PC-3 (cell line): ENCODE measurements around the gene INF2. TPM values are rescaled to one million over a fixed set of nuclear protein-coding genes. Genes with fewer than 3 reads are reported as not detected.

Experiments
- ATAC-seq: fragments of 200-7000 bp; cut with Tn5 transposase; 2 replicates; pipeline ENCODE4 v1.9.1; 2020; ENCODE audit warnings: mild to moderate bottlenecking, moderate library complexity
- BruUV-seq: library from RNA; stranded (reverse); fragments of 400-500 nt; replicated peaks from 2 replicates; lab custom pipeline; 2021; lab: Mats Ljungman, UMichigan
- CTCF ChIA-PET: fragments of 300-600 bp; sonication (Branson Sonifier 250); formaldehyde crosslinking; loops from one replicate; lab custom pipeline; 2022; ENCODE audit warnings: antibody characterized with exemption; lab: Charles Lee
- POLR2A ChIA-PET: fragments of 300-600 bp; sonication (Branson Sonifier 250); formaldehyde crosslinking; loops from one replicate; lab custom pipeline; 2022; ENCODE audit warnings: antibody characterized with exemption; ENCODE audit not compliant: unreplicated experiment; lab: Charles Lee
- DNase-seq: peaks from one replicate; pipeline ENCODE4 v3.0.0-alpha.2; 2015
- H2AFZ ChIP-seq: fragments of 300-600 bp; sonication (generic); 2 replicates; pipeline ENCODE4 v1.6.0; 2016; ENCODE audit warnings: antibody characterized with exemption, low read length
- H3F3A ChIP-seq: fragments of 300-600 bp; sonication (generic); one replicate; pipeline ENCODE4 v1.6.0; 2017; ENCODE audit warnings: antibody characterized with exemption, low read length, control low read depth, mild to moderate bottlenecking; ENCODE audit not compliant: unreplicated experiment
- H3K27ac ChIP-seq: fragments of 300-600 bp; sonication (generic); 2 replicates; pipeline ENCODE4 v1.5.1; 2016; ENCODE audit warnings: mild to moderate bottlenecking, low read length
- H3K27me3 ChIP-seq: fragments of 300-600 bp; sonication (generic); 2 replicates; pipeline ENCODE4 v1.6.1; 2016; ENCODE audit warnings: low read length, mixed read lengths
- H3K36me3 ChIP-seq: fragments of 300-600 bp; sonication (generic); 2 replicates; pipeline ENCODE4 v1.6.1; 2016; ENCODE audit warnings: low read depth, mixed run types, low read length, mixed read lengths
- H3K4me1 ChIP-seq: fragments of 300-600 bp; sonication (generic); 2 replicates; pipeline ENCODE4 v1.5.1; 2016; ENCODE audit warnings: low read length; ENCODE audit not compliant: insufficient read depth
- H3K4me2 ChIP-seq: fragments of 300-600 bp; sonication (generic); 2 replicates; pipeline ENCODE4 v1.6.0; 2016; ENCODE audit warnings: low read length
- H3K4me3 ChIP-seq: fragments of 300-600 bp; sonication (generic); 2 replicates; pipeline ENCODE4 v1.5.1; 2016; ENCODE audit warnings: mild to moderate bottlenecking, low read length, mixed read lengths
- H3K79me2 ChIP-seq: fragments of 300-600 bp; sonication (generic); 2 replicates; pipeline ENCODE4 v1.6.1; 2017; ENCODE audit warnings: low read length, mixed read lengths
- H3K9ac ChIP-seq: fragments of 300-600 bp; sonication (generic); 2 replicates; pipeline ENCODE4 v1.6.0; 2016; ENCODE audit warnings: mild to moderate bottlenecking, low read length
- H3K9me2 ChIP-seq: fragments of 300-600 bp; sonication (generic); replicated peaks from 2 replicates; pipeline ENCODE4 v1.6.1; 2016; ENCODE audit warnings: mixed run types, low read length, mixed read lengths
- H3K9me3 ChIP-seq: fragments of 300-600 bp; sonication (generic); 2 replicates; pipeline ENCODE4 v1.6.1; 2016; ENCODE audit warnings: low read length, mixed read lengths
- H4K20me1 ChIP-seq: fragments of 300-600 bp; sonication (generic); 2 replicates; pipeline ENCODE4 v1.6.1; 2016; ENCODE audit warnings: low read length, mixed read lengths
- EZH2 ChIP-seq: fragments of 300-600 bp; sonication (generic); IDR thresholded peaks from one replicate; pipeline ENCODE4 v1.6.1; 2017; ENCODE audit warnings: antibody characterized with exemption, mild to moderate bottlenecking, low read length; ENCODE audit not compliant: unreplicated experiment
- EZH2phosphoT487 ChIP-seq: fragments of 300-600 bp; sonication (generic); IDR thresholded peaks from 2 replicates; pipeline ENCODE4 v1.6.1; 2018; ENCODE audit warnings: mild to moderate bottlenecking, antibody characterized with exemption, low read length, borderline replicate concordance
- intact Hi-C: fragments of 100-400 bp; cut with micrococcal nuclease; formaldehyde crosslinking; loops from 2 replicates; pipeline ENCODE4 v1.9.0; 2023
- total RNA-seq: library from RNA; depleted of rRNA; stranded (reverse); fragments of >200 nt; gene quantifications from 2 replicates; pipeline ENCODE4 v1.2.3, GENCODE V29; 2014
- TF ChIP-seq, protein P1 (sequence below): fragments of 300-600 bp; sonication (generic); conservative IDR thresholded peaks from 2 replicates; pipeline ENCODE4 v1.5.1; 2017; ENCODE audit warnings: antibody characterized with exemption, low read depth, mild to moderate bottlenecking, low read length

INF2 gene
- total RNA-seq, 1 experiment from 2014 or later: 132 TPM

DNA sequence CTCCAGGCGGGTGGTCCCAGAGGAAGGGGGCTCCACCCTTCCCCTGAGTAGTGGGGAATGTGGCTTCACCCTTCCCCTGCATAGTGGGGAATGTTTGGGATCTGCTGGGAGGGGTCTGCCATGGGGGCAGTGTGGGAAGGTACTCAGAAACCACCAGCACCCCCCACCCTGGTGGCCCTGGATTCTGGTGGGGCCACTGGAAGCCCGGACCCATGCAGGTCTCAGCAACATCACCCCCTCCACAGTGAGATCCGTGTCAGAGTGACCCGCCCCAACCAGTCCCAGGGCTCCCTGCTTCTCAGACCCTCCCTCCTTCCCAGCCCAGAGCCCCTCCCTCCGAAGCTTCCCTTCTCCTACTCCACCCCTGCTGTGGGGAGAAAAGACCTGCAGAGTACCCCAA, 30.3 kb upstream of the INF2 start:
- H4K20me1 ChIP-seq: no peaks in the 10 kb centered on the region
- TF ChIP-seq, protein P1, sequence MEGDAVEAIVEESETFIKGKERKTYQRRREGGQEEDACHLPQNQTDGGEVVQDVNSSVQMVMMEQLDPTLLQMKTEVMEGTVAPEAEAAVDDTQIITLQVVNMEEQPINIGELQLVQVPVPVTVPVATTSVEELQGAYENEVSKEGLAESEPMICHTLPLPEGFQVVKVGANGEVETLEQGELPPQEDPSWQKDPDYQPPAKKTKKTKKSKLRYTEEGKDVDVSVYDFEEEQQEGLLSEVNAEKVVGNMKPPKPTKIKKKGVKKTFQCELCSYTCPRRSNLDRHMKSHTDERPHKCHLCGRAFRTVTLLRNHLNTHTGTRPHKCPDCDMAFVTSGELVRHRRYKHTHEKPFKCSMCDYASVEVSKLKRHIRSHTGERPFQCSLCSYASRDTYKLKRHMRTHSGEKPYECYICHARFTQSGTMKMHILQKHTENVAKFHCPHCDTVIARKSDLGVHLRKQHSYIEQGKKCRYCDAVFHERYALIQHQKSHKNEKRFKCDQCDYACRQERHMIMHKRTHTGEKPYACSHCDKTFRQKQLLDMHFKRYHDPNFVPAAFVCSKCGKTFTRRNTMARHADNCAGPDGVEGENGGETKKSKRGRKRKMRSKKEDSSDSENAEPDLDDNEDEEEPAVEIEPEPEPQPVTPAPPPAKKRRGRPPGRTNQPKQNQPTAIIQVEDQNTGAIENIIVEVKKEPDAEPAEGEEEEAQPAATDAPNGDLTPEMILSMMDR: no peak
- no peak for TF ChIP-seq EZH2
- TF ChIP-seq EZH2phosphoT487: no peak
- POLR2A ChIA-PET: no interaction called here
- CTCF ChIA-PET: no interaction called here
- H3K79me2 ChIP-seq: no peaks in the 10 kb centered on the region
- no peak for DNase-seq
- no peak overlapping the region for H3K4me2 ChIP-seq
- no peaks in the 10 kb centered on the region for H3F3A ChIP-seq
- no peak overlapping the region for H2AFZ ChIP-seq
- H3K9me3 ChIP-seq: no peaks in the 10 kb centered on the region
- no TSS peak for BruUV-seq
- no peaks in the 10 kb centered on the region for H3K4me1 ChIP-seq
- no peaks in the 10 kb centered on the region for H3K27me3 ChIP-seq
- H3K27ac ChIP-seq: no peak overlapping the region
- no peaks in the 10 kb centered on the region for H3K9me2 ChIP-seq
- no peak overlapping the region for H3K9ac ChIP-seq
- H3K36me3 ChIP-seq: no peaks in the 10 kb centered on the region
- intact Hi-C loops: no loop called here
- no peak overlapping the region for H3K4me3 ChIP-seq
- ATAC-seq: no peak

DNA sequence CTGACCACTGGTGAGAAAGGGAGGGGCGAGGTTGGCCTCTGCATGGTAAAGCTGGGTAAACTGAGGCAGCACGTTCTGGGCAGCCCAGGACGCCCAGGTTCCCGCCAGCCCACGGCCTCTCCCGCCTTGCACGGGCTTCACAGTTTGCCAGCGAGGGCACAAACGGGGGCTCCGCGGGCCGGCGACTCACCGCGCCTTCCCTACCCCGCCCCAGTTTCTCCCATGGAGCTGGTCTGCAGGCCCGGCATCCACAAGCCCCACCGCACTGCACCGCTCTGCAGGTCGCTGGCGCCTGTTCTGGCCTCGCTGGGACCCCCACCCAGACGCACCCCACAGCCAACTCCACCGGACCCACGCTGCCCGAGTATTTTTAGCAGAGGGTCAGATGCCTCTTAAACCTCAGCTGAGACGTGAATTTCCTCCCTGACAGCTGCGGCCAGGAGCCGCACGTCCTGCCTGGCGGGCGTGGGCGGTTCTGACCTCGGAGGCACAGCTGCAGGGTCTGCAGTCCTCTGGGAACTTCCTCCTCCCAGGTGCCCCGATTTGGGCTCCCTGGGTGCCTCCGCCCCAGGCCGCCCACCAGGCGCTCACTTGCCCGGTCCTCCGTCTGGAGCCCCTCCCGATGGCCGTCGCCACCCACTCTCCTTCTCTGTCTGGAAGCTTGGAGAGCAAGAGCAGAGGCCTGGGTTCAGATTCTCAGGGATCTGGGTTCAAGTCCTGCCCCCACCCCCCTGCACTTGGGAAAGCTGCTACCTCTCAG, 29.5 kb upstream of the INF2 start:
- H3K79me2 ChIP-seq: no peaks in the 10 kb centered on the region
- DNase-seq: no peak
- H3K4me2 ChIP-seq: no peak overlapping the region
- no peaks in the 10 kb centered on the region for H3K36me3 ChIP-seq
- H2AFZ ChIP-seq: no peak overlapping the region
- intact Hi-C loops: no loop called here
- H3K9ac ChIP-seq: no peak overlapping the region
- TF ChIP-seq, protein P1: no peak
- TF ChIP-seq EZH2: no peak
- TF ChIP-seq EZH2phosphoT487: no peak
- POLR2A ChIA-PET: no interaction called here
- H4K20me1 ChIP-seq: no peaks in the 10 kb centered on the region
- no TSS peak for BruUV-seq
- H3K9me2 ChIP-seq: no peaks in the 10 kb centered on the region
- no peak overlapping the region for H3K27ac ChIP-seq
- H3K4me3 ChIP-seq: no peak overlapping the region
- no peaks in the 10 kb centered on the region for H3K4me1 ChIP-seq
- no peaks in the 10 kb centered on the region for H3K27me3 ChIP-seq
- CTCF ChIA-PET: no interaction called here
- no peaks in the 10 kb centered on the region for H3F3A ChIP-seq
- ATAC-seq: no peak
- H3K9me3 ChIP-seq: no peaks in the 10 kb centered on the region

DNA sequence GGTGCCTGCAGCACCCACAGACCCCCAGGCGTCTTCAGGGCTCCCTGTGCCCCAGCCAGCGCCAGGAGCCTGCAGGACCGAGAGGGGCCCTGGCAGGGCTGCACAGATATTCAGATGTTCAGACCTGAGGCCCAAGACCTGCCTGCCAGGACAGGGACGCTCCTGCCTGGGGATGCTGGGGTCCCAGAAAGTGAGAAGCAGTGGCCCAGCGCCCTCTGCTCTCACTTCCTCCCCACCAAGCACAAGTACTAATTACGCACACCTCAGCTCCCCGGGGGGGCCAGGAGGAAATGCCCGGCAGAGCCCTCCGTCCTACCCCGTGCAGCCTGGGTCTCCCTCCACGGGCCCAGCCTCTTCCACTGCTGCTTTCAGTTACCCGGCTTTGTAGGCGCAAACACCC, 28.8 kb upstream of the INF2 start:
- no peak overlapping the region for H3K27ac ChIP-seq
- intact Hi-C loops: no loop called here
- peaks cover 4% of the 10 kb centered on the region; the same call in 1 of the 2 replicates for H3K4me1 ChIP-seq
- ATAC-seq: no peak
- H3K36me3 ChIP-seq: no peaks in the 10 kb centered on the region
- H3K9ac ChIP-seq: no peak overlapping the region
- H3F3A ChIP-seq: no peaks in the 10 kb centered on the region
- TF ChIP-seq, protein P1: no peak
- TF ChIP-seq EZH2 (no peak), EZH2phosphoT487 (no peak)
- ChIA-PET POLR2A (no interaction called here), CTCF (no interaction called here)
- no peak overlapping the region for H2AFZ ChIP-seq
- no peaks in the 10 kb centered on the region for H3K9me3 ChIP-seq
- no peaks in the 10 kb centered on the region for H4K20me1 ChIP-seq
- H3K79me2 ChIP-seq: no peaks in the 10 kb centered on the region
- no TSS peak for BruUV-seq
- no peaks in the 10 kb centered on the region for H3K9me2 ChIP-seq
- H3K4me3 ChIP-seq: no peak overlapping the region
- no peak overlapping the region for H3K4me2 ChIP-seq
- DNase-seq: no peak
- H3K27me3 ChIP-seq: no peaks in the 10 kb centered on the region
